Globus pallidus (tissue), 1 donor: ENCODE data around the gene GOLGA5.
"Not testable (repeated sequence)": the region's sequence is repeated elsewhere in the genome, so short reads cannot be mapped to it uniquely, and the experiment has no call there.

Source experiments
- DNase-seq: peaks from one replicate; pipeline ENCODE4 v3.0.0-alpha.2; 2015; ENCODE audit warnings: low spot score

The GOLGA5 gene

DNA sequence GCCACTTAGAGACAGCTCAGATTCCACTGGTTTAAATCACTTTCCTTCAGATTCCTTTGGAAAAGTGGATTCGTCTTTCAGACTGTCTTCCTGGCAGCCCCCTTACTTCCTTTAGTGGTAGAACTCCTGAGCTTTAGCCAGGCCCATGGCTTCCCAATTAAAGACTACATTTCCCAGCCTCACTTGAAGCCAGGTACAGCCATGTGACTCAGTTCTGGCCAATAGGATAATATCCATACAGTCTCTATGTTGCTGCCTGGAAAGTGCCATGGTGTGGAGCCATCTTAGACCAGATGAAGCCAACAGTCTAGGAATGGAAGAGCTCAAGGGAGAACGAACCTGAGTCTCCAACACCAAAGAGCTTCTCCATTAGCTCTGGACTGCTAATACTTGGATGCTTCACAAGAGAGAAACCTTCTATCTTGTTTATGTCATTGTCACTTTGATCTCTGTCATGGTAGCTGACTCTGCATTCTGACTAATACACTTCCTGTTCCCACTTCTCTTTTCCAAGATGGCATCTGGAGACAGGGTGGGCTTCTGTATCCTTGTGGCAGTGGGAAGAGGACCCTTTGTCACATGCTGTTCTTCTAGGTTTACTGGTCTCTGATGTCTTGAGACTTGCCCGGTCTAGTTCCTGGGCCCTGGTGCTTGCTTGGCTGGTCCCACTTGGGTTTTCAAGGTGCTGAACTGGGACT lies 15.1 kb upstream of the GOLGA5 start:
- DNase-seq = not testable (repeated sequence)

DNA sequence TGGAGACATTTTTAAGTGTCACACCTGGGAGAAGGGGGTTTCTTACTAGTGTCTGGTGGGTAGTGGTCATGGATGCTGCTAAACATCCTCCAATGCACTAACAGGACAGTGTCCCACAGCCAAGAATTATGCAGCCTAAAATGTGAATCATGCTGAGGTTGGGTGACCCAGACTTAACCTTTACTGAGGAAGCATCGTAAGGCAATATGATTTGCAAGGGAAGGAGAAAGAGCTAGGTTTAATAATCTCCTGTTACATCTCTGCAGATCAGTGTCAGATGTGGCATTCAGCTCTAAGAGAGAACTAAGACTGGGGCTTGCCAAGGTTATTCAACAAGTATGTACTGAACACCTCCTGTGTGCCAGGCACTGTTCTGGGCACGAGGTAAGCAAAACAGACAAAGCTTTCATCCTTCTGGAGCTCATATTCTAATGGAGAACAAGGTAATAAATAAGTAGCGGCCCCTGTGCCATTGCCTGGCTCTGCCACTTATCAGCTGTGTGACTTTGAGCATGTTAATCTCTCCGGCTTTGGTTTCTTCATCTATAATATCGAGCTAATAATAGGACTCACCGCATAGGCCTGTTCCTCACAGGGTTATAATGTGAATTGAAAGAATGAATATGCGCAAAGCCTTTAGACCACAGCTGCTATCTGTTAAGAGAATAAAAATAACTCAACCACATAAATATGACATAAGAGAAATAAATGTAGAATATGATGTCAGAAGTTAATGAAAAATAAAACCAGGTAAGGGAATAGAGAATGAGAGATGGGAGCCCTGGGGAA lies 13.5 kb upstream of the GOLGA5 start:
- DNase-seq = no peak

- DNase-seq = no peak
Measured at GRCh38 chr14:92781350-92781749, 12.8 kb upstream of the GOLGA5 start.

- DNase-seq = peak; percentile 51
Measured at GRCh38 chr14:92783813-92784431, 10.2 kb upstream of the GOLGA5 start.

DNA sequence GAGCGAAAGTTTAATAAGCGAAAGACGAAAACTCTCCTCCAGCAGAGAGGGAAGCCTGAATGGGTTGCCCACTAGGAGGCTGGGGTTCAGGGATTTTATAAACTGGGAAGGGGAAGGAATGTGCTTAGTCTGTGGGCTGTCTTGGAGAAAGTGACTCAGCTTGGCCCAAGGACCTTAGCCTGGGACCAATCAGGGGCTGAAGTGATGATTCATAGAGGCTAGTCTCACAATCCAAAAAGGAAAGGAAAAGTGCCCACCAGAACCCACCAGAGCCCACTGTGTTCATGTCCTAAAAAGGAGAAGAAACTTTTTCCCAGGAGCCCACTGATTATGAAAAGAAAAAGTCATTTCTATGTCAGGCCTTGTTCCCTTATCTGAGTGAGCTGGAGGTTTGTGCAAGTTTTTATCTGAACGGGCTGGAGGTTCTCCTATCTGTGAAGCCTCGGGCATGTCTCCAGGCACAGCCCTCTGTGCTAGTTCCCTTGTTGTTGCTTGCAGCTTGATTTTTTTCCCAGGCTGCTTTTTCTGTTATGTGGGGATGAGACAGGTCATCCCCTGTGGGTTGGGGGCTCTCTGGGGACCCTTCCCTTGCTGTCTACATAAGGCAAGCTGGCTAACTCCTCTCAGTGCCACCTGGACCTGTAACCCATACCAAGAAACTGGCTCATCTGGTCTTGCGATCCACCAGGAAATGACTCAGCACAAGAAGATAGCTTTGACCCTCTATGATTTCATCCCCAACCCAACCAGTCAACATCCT lies 8.3 kb upstream of the GOLGA5 start:
- no peak for DNase-seq

- DNase-seq = no peak
Measured at GRCh38 chr14:92786427-92786756, 7.7 kb upstream of the GOLGA5 start.

- DNase-seq = no peak
Measured at GRCh38 chr14:92787554-92787953, 6.6 kb upstream of the GOLGA5 start.

DNA sequence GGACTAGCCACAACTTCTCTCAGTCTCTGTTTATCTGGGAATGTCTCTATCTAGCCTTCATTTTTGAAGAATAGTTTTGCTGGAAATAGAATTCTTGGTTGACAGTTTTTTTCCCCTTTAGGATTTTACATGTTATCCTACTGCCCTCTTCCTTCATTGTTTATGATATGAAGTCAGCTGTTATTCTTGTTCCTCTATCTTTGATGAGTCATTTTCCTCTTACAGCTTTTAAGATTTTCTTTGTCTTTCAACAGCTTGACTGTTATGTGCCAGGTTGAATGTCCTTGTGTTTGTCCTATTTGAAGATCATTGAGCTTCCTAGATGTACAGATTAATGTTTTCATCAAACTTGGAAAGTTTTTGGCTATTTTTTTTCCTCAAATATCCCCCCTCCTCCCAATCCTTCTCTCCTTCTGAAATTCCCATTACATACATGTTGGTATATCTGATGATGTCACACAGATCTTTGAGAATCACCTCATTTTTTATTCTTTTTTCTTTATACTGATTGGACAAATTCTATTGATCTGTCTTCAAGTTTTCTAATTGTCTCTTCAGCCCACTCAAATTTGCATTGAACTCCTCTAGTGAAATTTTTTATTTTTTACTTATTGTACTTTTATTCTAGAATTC lies 4.5 kb upstream of the GOLGA5 start:
- DNase-seq = no peak

GRCh38 chr14:92792885-92793284 lies 1.2 kb upstream of the GOLGA5 start:
- DNase-seq = no peak

DNA sequence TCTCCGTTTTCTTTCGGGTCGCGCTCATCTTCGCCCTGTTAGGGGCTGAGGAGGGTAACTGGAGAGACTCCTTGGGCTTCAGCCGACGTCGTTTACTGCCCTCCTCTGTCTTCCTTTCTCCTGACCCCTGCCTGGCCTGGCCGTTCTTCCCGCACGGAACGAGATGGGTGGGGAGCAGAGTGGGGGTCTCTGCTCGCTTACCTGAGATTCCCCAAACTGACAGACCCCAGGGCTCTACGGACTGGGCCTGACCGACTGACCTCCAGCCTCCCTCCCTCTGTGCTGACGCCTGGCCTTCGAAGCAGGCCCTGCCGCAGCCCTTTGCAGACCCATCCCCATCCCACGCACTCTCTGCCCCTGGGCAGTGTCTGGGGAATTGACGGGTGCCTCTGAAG lies 439 bp downstream of the GOLGA5 start:
- no peak for DNase-seq

- no peak for DNase-seq
Measured at GRCh38 chr14:92794961-92795360, 856 bp downstream of the GOLGA5 start.

- DNase-seq = no peak
Measured at GRCh38 chr14:92797935-92798653, 4.0 kb downstream of the GOLGA5 start.

GRCh38 chr14:92798811-92799210 lies 4.7 kb downstream of the GOLGA5 start:
- no peak for DNase-seq

DNA sequence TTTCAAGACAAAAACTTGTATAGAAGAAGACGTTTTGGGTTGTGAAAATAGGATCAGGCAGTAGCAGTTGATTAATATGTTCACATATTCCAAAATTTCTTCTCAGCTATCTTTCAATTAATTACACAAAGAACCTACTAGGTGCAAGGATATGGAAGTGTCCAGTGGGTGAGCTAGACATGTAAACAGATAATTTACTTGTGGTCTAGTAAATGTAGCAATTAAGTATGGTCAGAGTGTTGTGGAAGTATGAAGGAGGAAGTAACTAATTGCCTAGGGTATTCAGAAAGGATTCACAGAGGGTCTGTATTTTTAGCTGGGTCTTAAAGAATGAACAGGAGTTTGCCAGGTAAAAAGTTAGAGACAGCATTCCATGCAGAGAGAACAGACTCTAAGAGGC lies 5.9 kb downstream of the GOLGA5 start:
- no peak for DNase-seq

GRCh38 chr14:92800525-92800924 lies 6.4 kb downstream of the GOLGA5 start:
- no peak for DNase-seq

- DNase-seq = no peak
Measured at GRCh38 chr14:92801917-92802316, 7.8 kb downstream of the GOLGA5 start.

DNA sequence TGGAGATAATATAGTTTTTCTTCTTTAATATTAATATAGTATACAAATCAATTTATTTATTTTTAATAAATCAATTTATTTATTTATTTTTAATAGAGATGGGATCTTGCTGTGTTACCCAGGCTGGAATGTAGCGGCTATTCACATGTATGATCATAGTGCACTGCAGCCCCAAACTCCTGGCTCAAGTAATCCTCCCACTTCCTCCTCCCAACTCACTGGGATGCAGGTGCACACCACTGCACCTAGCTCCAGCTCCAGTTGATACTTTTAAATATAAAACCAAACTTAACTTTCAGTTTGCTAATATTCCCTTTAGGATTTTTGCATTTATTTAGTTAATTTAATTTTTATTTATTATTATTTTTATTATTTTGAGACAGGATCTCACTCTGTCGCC lies 8.6 kb downstream of the GOLGA5 start:
- no peak for DNase-seq

- no peak for DNase-seq
Measured at GRCh38 chr14:92813201-92813600, 19.1 kb downstream of the GOLGA5 start.

- no peak for DNase-seq
Measured at GRCh38 chr14:92819011-92819597, 25.0 kb downstream of the GOLGA5 start.

- not testable (repeated sequence) for DNase-seq
Measured at GRCh38 chr14:92819680-92820535, 25.8 kb downstream of the GOLGA5 start.
